ENCODE measurements around the gene FSTL5. TPM values are rescaled to one million over a fixed set of nuclear protein-coding genes. Genes with fewer than 3 reads are reported as not detected.

The FSTL5 gene
- total RNA-seq, 4 donors from 2014 or later, result not detected

DNA sequence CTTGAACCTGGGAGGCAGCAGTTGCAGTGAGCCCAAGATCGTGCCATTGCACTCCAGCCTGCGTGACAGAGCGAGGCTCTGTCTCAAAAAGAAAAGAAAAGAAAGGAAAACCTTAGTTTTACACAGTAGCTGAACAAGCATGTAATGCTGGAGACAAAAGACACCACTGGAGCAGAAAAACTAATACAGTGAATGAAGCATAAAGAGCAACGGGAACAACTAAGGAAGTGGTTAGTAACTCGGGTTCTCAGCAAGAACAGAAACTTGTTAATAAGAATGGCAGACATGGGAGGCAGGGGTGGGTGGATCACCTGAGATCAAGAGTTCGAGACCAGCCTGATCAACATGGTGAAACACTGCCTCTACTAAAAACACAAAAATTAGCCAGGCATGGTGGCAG, 263.7 kb downstream of the FSTL5 start:
- 77% methylated on average over 6 of the region's 6 CpGs for WGBS
- H3K9me3 ChIP-seq, result no peaks in the 10 kb centered on the region

DNA sequence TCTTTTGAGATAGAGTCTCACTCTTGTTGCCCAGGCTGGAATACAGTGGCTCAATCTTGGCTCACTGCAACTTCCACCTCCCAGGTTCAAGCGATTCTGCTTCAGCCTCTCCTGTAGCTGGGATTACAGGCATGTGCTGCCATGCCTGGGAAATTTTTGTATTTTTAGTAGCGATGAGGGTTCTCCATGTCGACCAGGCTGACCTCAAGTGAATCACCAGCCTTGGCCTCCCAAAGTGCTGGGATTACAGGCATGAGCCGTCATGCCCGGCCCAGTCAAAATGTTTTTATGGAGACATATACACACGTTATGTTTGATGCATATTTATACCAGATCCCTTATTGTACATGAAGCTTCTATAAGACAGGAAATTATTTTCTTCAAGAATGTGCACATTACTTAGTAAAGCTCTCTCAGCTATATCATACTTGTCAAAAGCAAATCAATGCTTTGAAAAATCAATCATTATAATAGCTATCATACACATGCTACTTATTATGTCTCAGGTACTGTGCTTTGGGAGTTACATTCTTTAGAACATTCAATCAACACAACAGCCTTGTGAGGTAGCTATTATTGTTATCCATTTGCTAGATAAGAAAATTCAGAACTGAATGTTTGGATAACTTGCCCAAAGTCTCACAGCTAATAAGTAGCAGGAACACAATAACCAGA, 269.2 kb downstream of the FSTL5 start:
- no peaks in the 10 kb centered on the region for H3K9me3 ChIP-seq
- no peaks in the 10 kb centered on the region for H3K27me3 ChIP-seq
- no peaks in the 10 kb centered on the region for H3K4me1 ChIP-seq
- DNase-seq (ENCODE audit: low spot score in 2 of 2), result no peak
- no peak for TF ChIP-seq POLR2A (IDR thresholded peaks at IDR 0.05)
- TF ChIP-seq, protein P1, sequence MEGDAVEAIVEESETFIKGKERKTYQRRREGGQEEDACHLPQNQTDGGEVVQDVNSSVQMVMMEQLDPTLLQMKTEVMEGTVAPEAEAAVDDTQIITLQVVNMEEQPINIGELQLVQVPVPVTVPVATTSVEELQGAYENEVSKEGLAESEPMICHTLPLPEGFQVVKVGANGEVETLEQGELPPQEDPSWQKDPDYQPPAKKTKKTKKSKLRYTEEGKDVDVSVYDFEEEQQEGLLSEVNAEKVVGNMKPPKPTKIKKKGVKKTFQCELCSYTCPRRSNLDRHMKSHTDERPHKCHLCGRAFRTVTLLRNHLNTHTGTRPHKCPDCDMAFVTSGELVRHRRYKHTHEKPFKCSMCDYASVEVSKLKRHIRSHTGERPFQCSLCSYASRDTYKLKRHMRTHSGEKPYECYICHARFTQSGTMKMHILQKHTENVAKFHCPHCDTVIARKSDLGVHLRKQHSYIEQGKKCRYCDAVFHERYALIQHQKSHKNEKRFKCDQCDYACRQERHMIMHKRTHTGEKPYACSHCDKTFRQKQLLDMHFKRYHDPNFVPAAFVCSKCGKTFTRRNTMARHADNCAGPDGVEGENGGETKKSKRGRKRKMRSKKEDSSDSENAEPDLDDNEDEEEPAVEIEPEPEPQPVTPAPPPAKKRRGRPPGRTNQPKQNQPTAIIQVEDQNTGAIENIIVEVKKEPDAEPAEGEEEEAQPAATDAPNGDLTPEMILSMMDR (IDR thresholded peaks at IDR 0.05), result no peak
- no peak for TF ChIP-seq POLR2AphosphoS5 (IDR thresholded peaks at IDR 0.05)
- TF ChIP-seq EP300 (IDR thresholded peaks at IDR 0.05), result no peak
- H3K27ac ChIP-seq, result no peak overlapping the region
- WGBS, result 65% methylated on average over 6 of the region's 6 CpGs
- no peaks in the 10 kb centered on the region for H3K36me3 ChIP-seq
- no peak overlapping the region for H3K4me3 ChIP-seq

More for the DNA sequence above, 263.7 kb downstream of the FSTL5 start:
- no peaks in the 10 kb centered on the region for H3K36me3 ChIP-seq
- no peaks in the 10 kb centered on the region for H3K27me3 ChIP-seq
- H3K4me3 ChIP-seq, result no peak overlapping the region
- DNase-seq (ENCODE audit: low spot score in 2 of 2), result no peak
- H3K27ac ChIP-seq, result no peak overlapping the region
- no peaks in the 10 kb centered on the region for H3K4me1 ChIP-seq
- TF ChIP-seq, protein P1 (IDR thresholded peaks at IDR 0.05), result no peak
- TF ChIP-seq POLR2AphosphoS5 (IDR thresholded peaks at IDR 0.05) (no peak), EP300 (IDR thresholded peaks at IDR 0.05) (no peak), POLR2A (IDR thresholded peaks at IDR 0.05) (no peak)

DNA sequence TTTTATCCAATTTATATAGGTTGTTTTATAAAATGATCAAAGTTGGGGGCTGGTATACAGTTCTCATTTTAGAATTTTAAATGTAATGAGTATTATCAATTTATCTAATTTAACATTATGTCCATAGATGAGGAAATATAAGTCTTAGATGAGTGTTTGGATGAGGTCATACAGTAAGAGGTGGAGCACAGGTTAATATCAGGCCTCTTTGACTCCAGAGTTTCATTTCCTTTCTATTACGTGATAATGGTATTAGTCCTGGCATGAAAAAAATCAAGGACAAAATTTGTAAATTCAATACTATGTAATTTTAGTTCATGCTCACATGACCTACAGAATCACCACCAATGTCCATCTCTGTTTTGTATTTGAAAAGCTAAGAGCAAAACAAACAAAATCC, 269.8 kb downstream of the FSTL5 start:
- Histone ChIP-seq H3K36me3 (no peaks in the 10 kb centered on the region), H3K9me3 (no peaks in the 10 kb centered on the region), H3K4me1 (no peaks in the 10 kb centered on the region), H3K27ac (no peak overlapping the region), H3K27me3 (no peaks in the 10 kb centered on the region), H3K4me3 (no peak overlapping the region)
- DNase-seq (ENCODE audit: low spot score in 2 of 2), result no peak
- WGBS, result 70% methylated on average over 1 of the region's 1 CpG
- TF ChIP-seq, protein P1 (IDR thresholded peaks at IDR 0.05), result no peak
- TF ChIP-seq POLR2A (IDR thresholded peaks at IDR 0.05), result no peak
- TF ChIP-seq EP300 (IDR thresholded peaks at IDR 0.05), result no peak
- no peak for TF ChIP-seq POLR2AphosphoS5 (IDR thresholded peaks at IDR 0.05)

DNA sequence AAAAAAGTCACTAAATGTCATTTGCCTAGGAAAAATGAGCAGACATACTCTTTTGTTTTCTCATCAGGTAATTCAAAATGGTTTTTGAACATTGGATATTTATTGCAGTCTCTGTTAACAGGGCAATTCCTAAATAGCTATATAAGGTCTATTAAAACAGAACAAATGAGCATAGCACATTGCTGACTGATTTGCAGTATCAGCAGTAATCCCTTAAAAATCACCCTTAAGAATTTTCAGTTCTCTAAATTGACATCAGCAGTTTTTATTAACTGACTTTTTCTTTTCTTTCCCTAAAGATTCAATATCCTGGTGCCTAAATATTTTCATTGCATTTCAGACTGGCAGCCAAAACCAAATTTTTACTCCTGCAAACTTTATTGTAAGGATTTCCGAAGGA, 270.2 kb downstream of the FSTL5 start:
- no peak overlapping the region for H3K4me3 ChIP-seq
- no peak overlapping the region for H3K27ac ChIP-seq
- H3K27me3 ChIP-seq, result no peaks in the 10 kb centered on the region
- TF ChIP-seq, protein P1 (IDR thresholded peaks at IDR 0.05), result no peak
- no peak for TF ChIP-seq EP300 (IDR thresholded peaks at IDR 0.05)
- no peak for TF ChIP-seq POLR2AphosphoS5 (IDR thresholded peaks at IDR 0.05)
- no peak for TF ChIP-seq POLR2A (IDR thresholded peaks at IDR 0.05)
- WGBS, result 59% methylated on average over 1 of the region's 1 CpG
- DNase-seq (ENCODE audit: low spot score in 2 of 2), result no peak
- H3K9me3 ChIP-seq, result no peaks in the 10 kb centered on the region
- H3K36me3 ChIP-seq, result no peaks in the 10 kb centered on the region
- no peaks in the 10 kb centered on the region for H3K4me1 ChIP-seq

DNA sequence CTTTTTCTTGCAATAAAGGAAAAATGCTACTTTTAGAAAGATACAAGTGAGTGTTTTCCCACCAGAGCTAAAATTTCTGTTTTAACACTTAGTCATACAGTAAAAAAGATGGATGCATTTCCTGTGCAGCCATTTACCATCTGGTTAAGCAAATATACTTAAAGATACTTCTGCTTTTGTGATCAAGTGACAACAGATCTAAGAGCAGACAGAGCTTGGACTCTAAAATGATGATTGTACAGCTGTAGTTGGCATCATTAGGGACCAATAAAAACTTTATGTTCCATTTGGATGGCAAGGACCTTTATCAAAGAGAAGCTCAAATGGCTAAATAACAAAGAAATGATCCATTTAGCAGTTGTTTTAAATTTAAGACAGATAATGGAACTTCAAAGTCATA, 270.8 kb downstream of the FSTL5 start:
- Histone ChIP-seq H3K27ac (no peak overlapping the region), H3K9me3 (no peaks in the 10 kb centered on the region), H3K4me1 (no peaks in the 10 kb centered on the region), H3K36me3 (no peaks in the 10 kb centered on the region), H3K27me3 (no peaks in the 10 kb centered on the region), H3K4me3 (no peak overlapping the region)
- TF ChIP-seq POLR2AphosphoS5 (IDR thresholded peaks at IDR 0.05), result no peak
- no peak for TF ChIP-seq POLR2A (IDR thresholded peaks at IDR 0.05)
- TF ChIP-seq, protein P1 (IDR thresholded peaks at IDR 0.05), result no peak
- no peak for TF ChIP-seq EP300 (IDR thresholded peaks at IDR 0.05)
- no peak for DNase-seq (ENCODE audit: low spot score in 2 of 2)

Data from suprapubic skin (tissue), 4 donors.